ENCODE measurements around the gene XRCC1. TPM values are rescaled to one million over a fixed set of nuclear protein-coding genes. Genes with fewer than 3 reads are reported as not detected.

The XRCC1 gene
- polyA plus RNA-seq, 1 donor from 2014 or later, result 18.6 TPM

DNA sequence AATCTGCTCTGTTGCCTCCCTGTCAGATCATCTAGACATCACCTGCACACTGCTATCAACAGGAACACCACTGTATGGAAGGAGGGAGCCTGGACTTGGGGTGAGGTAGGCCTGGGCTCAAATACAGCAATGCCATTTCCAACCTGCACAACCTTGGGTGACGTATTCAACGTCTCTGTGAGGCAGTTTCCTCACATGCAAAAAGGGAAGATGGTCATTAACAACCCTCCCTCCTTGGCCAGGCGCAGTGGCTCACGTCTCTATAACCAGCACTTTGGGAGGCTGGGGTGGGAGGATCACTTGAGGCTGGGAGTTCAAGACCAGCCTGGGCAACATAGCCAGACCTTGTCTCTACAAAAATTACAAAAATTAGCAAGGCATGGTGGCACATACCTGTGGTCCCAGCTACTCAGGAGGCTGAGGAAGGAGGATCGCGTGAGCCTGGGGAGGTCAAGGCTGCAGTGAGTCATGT is 13.1 kb downstream of the XRCC1 start:
- Histone ChIP-seq H3K27ac (ENCODE audit: low read length) (no peak overlapping the region), H3F3A (ENCODE audit: insufficient read depth, low read length, poor library complexity, severe bottlenecking) (no peaks in the 10 kb centered on the region), H3K4me2 (ENCODE audit: low read length) (no peak overlapping the region), H3K36me3 (ENCODE audit: insufficient read depth, low read length) (no peaks in the 10 kb centered on the region), H3K4me3 (ENCODE audit: low read length) (no peak overlapping the region), H3K79me2 (replicated peaks; ENCODE audit: insufficient read depth, low read length) (no peaks in the 10 kb centered on the region), H4K20me1 (ENCODE audit: insufficient read depth) (no peaks in the 10 kb centered on the region), H3K9me3 (ENCODE audit: low read length) (no peaks in the 10 kb centered on the region), H3K9ac (ENCODE audit: low read length) (no peak overlapping the region), H3K27me3 (ENCODE audit: insufficient read depth, low read depth, low read length) (no peaks in the 10 kb centered on the region), H3K9me2 (ENCODE audit: insufficient read depth, low read length) (no peaks in the 10 kb centered on the region), H2AFZ (ENCODE audit: low read depth, low read length) (no peak overlapping the region)
- TF ChIP-seq TAF1 (IDR thresholded peaks at IDR 0.05; ENCODE audit: low read depth) (no peak), EP300 (conservative IDR thresholded peaks at IDR 0.05; ENCODE audit: poor library complexity, severe bottlenecking) (no peak), RAD21 (conservative IDR thresholded peaks at IDR 0.05) (no peak), EZH2 (IDR thresholded peaks at IDR 0.05; ENCODE audit: borderline replicate concordance, insufficient read depth, low read length, poor library complexity, severe bottlenecking) (no peak), SMC3 (conservative IDR thresholded peaks at IDR 0.05; ENCODE audit: poor library complexity) (no peak), POLR2AphosphoS5 (IDR thresholded peaks at IDR 0.05) (no peak), CTCF (IDR thresholded peaks at IDR 0.05; ENCODE audit: poor library complexity, severe bottlenecking) (no peak), MXI1 (conservative IDR thresholded peaks at IDR 0.05; ENCODE audit: poor library complexity, severe bottlenecking) (no peak)
- TF ChIP-seq, protein P1, sequence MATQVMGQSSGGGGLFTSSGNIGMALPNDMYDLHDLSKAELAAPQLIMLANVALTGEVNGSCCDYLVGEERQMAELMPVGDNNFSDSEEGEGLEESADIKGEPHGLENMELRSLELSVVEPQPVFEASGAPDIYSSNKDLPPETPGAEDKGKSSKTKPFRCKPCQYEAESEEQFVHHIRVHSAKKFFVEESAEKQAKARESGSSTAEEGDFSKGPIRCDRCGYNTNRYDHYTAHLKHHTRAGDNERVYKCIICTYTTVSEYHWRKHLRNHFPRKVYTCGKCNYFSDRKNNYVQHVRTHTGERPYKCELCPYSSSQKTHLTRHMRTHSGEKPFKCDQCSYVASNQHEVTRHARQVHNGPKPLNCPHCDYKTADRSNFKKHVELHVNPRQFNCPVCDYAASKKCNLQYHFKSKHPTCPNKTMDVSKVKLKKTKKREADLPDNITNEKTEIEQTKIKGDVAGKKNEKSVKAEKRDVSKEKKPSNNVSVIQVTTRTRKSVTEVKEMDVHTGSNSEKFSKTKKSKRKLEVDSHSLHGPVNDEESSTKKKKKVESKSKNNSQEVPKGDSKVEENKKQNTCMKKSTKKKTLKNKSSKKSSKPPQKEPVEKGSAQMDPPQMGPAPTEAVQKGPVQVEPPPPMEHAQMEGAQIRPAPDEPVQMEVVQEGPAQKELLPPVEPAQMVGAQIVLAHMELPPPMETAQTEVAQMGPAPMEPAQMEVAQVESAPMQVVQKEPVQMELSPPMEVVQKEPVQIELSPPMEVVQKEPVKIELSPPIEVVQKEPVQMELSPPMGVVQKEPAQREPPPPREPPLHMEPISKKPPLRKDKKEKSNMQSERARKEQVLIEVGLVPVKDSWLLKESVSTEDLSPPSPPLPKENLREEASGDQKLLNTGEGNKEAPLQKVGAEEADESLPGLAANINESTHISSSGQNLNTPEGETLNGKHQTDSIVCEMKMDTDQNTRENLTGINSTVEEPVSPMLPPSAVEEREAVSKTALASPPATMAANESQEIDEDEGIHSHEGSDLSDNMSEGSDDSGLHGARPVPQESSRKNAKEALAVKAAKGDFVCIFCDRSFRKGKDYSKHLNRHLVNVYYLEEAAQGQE (IDR thresholded peaks at IDR 0.05; ENCODE audit: borderline replicate concordance), result no peak

GRCh38 chr19:43561139-43561970 is 14.0 kb downstream of the XRCC1 start:
- H3K36me3 ChIP-seq (ENCODE audit: insufficient read depth, low read length), result no peaks in the 10 kb centered on the region
- no peaks in the 10 kb centered on the region for H3K79me2 ChIP-seq (replicated peaks; ENCODE audit: insufficient read depth, low read length)
- H3K9ac ChIP-seq (ENCODE audit: low read length), result no peak overlapping the region
- H3K27me3 ChIP-seq (ENCODE audit: insufficient read depth, low read depth, low read length), result no peaks in the 10 kb centered on the region
- no peak overlapping the region for H2AFZ ChIP-seq (ENCODE audit: low read depth, low read length)
- no peaks in the 10 kb centered on the region for H3K9me2 ChIP-seq (ENCODE audit: insufficient read depth, low read length)
- H3F3A ChIP-seq (ENCODE audit: insufficient read depth, low read length, poor library complexity, severe bottlenecking), result no peaks in the 10 kb centered on the region
- no peaks in the 10 kb centered on the region for H3K9me3 ChIP-seq (ENCODE audit: low read length)
- H3K4me3 ChIP-seq (ENCODE audit: low read length), result no peak overlapping the region
- TF ChIP-seq SMC3 (conservative IDR thresholded peaks at IDR 0.05; ENCODE audit: poor library complexity) (no peak), MXI1 (conservative IDR thresholded peaks at IDR 0.05; ENCODE audit: poor library complexity, severe bottlenecking) (no peak)
- TF ChIP-seq, protein P1 (IDR thresholded peaks at IDR 0.05; ENCODE audit: borderline replicate concordance), result no peak
- H3K4me2 ChIP-seq (ENCODE audit: low read length), result no peak overlapping the region
- no peak overlapping the region for H3K27ac ChIP-seq (ENCODE audit: low read length)
- no peaks in the 10 kb centered on the region for H4K20me1 ChIP-seq (ENCODE audit: insufficient read depth)

All from neural cell (in vitro differentiated cells).